GM19455 (cell line): ENCODE measurements around the gene TIE1.

ENCODE experiments used
- ATAC-seq: cut with Tn5 transposase; IDR thresholded peaks from one replicate; pipeline ENCODE4 v1.9.1; 2021; ENCODE audit not compliant: unreplicated experiment

Gene TIE1

DNA sequence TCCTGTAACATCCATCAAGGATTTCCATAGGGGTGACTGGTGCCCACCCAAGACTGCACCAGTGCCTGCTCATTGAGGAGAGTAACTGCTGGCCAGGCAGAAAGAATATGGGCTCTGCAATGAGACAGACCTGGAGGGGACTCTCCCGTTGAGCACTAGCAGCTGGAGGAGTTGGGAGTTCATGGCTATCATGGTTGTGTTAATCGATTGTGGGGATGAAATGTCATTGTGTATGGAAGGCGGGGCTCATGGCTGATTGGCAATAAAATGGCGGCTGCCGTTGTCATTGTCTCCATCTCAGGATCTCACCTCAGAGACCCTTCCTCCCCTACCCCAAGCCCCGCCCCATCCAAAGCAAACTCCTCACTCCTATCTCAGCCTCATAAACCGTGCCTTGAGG is 27.1 kb upstream of the TIE1 start:
- ATAC-seq = no peak

DNA sequence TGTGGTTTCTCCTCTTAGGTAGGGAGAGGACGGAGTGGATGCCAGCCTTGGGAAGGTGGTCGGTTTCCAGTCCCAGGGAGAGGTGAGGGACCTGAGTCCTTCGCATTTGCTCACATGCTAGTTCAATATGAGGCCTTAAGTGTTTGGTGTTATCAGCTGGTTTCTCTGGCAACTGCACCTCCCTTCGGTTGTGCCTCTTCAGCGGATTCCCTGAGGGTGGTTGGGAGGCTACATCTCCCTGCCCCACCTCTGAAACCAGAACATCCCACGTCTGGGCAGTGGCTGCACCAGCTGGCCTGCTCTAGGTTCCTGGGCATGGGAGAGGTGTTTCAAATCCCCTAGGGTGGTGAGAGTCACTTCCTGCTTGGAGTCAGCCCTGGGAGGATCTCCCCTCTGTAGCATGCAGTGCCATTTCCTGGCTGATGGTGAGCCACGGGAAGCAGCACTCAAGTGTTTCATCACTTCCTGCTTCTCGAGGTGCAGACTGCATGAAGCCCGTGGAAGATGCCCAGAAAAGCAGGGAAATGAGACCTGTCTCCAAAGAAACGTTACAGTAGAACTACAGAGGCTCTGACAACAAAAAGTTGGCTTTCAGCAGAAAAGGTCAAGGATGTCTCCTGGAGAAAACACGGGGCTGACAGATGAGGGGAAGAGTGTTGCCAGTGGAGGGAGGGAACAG is 26.5 kb upstream of the TIE1 start:
- no peak for ATAC-seq

DNA sequence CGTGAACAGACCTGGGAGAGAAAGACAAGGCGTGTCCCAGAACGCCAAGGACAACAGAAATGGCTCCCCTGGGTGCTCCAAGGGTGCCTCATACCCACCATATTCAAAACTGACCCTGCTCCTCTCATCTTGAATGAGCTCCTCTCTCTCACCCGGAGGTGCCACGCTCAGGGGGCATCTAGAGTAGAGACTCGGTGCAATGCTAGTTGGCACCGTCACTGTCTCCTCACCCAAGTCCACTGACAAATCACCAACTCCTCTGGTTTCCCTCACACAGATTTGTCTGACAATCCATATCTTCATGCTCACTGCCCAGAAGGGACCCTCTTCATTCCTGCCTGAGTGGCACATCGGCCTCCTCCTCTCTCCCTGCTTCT is 26.0 kb upstream of the TIE1 start:
- ATAC-seq = no peak

DNA sequence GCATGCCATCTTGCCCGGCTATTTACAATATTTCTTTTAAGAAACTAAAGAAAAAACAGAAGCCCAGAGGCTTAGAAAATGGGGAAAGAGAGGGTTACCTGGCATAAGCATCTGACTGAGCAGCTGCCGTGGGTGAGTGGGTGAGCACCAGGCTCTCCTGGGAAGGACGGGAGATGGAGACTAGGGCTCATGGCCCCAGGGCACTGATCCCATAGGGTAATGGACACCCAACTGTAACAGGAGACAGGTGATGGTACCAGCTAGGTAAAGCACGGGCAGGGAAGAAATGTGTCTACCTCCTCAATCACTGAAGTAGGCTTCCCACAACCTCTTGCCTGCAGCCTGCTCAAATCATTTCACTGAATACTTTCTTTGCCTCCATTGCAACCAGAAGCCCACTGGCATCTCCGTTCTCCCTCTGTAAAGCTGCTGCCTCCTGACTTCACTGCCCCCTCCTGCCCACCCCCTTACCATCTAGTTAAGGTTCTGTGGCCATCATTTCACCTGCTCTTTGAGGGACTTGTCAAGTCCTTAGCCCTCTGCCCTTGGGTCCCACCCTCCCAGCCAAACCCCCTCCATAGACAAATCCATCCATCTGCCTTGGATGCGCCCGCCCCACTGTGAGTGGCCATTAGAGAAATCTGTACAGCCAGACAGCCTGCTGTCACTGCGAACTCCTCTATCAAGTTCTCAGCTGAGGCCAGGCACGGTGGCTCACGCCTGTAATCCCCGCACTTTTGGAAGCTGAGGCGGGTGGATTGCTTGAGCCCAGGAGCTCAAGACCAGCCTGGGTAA is 24.8 kb upstream of the TIE1 start:
- ATAC-seq = no peak

DNA sequence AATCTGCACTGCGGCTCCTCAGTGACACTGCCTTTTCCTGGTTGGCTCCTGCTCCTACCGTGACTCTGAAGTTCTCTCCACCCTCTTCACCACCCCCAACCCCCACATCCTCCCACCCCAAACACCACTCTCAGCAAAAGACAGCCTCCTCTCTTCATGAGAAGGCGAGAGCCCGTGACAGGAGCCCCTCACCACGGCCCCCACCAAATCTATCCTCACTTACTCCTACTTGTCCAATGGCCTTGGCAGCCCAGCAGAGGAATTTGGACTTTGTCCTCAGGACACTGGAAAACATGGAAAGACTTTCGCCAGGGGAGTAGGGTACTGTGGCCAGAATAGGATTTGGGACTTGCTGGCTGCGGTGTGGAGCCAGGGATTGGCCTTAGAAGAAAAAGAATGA is 24.1 kb upstream of the TIE1 start:
- no peak for ATAC-seq

DNA sequence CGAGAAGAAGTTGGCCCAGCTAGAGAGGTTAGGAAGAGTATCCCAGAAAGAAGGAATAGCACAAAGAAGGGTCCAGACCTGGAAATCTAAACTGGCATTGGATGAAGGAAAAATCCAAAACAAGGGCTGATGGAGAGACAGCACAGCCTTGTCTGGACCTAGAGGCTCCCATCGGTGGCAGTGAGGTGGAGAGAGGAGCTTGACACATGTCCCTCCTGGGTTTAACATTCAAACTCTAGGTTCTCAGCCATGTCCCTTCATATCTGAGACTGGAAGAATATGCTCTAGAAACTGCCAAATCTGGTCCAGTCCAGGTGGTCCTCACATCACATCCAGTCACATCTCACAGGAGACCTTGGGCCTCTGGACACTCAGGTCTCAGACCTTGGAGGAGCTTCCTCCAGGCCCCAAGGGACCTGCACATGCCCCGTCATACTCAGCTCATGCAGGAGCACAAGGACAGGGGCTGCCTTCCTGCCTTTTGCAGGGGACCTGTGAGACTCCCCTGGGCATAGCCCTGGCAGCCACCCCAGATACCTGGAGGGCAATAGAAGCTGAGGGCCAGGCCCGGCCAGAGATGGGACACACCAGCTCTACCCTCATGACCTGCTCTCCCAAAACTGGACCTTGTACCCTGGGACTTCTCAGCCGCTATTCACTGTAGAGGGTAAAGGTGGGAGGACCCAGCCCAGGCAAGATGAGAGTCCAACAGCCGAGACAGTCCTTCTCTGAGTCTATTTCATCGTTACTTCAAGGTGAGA is 23.5 kb upstream of the TIE1 start:
- ATAC-seq = no peak

DNA sequence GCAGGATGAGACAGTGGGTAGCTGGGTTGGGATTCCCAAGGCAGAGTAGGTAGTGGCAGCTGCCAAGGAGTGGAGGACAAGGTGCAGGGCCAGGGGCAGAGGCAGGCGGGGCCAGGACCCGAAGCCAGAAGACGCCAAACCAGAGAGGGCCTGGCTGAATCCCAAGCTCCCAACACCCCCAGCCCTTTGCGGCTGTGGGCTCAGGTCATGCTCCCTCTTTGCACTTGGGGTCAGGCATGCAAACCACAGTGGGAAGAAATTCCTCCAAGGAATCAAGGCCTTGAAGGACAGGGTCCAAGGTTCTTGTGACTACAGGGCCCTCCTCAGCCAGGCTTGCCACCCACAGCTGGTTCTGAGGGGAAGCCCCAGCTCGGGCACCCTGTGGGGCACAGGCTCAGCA is 21.6 kb upstream of the TIE1 start:
- no peak for ATAC-seq

DNA sequence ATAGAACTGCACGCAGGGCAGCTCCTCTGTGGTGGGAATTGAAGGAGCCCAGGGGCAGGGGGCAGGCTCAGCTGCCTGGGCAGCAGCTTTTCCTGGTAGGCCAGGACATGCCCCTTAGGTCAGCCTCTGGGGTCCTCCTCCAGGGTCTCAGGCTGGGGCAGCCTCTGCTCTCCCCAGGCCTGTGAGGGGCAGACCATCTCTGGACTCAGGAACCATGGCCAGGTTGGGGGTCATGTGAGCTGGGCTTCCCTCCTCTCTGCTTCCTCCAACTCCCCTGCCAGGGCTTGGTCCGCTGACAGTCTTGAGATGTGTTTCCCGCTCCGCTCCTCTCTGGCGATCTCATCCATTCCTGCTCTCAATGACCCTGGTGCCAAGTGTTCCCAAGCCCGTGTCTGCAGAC is 21.1 kb upstream of the TIE1 start:
- ATAC-seq = no peak

DNA sequence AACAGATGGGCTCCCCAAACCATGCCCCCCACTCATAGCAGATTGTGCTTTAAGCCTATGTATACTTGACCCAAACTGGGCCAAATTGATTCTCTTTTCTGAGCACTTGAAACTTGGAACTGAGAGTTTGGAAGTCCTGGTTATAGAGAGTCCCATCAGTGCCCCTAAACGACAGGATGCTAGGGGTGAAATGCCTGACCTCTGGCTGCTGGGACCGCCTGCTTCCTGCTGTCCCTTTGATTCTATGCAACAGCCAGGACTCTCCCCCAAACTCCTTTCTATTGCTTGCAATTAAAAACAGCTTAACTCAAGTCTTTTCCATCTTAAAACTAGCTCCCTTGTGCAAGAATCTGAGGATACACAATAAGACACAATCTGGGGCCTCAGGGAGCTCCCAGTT is 20.1 kb upstream of the TIE1 start:
- no peak for ATAC-seq

DNA sequence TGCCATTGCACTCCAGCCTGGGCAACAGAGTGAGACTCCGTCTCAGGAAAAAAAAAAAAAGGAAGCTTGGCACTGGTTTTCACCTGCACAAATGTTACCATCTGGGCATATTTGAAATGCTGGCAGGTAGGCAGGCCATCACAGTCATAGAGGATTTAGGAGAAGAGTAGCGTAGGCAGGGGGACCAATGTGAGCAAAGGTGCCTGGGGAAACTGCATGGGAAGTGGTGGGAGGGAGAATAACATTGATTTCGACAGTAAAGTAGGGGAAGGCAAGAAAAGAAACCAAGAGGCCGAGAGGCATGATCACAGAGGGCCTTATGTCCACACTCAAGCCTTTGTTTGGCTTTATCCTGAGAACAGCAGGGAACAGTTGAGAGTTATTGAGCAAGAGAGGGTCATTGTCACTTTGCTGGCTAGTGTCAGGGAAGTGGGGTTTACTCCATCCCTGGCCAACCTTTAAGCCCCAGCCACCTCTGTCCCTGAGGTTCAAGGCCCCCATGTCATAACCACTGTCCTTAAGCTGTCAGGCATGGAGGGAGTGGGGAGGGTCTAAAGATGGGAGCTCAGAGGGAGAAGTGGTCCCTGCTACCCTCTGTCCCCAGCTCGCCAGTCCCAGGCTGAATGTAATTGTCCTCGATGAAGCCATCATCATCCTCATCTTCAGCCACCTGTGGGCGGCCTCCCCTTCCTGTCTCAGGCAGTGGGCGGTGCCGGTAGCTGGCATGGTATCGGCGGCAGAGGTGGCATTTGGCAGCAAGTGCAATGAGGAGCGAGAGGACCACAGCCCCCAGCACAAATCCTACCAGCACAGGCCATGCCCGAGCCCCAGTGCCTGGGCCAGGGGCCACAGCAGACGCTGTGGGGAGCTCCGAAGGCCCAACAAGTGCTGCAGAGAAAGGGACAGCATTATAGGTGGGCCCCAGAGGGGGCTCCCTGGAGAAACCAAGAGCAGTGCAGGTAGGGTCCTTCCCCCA is 18.3 kb upstream of the TIE1 start:
- ATAC-seq = no peak

DNA sequence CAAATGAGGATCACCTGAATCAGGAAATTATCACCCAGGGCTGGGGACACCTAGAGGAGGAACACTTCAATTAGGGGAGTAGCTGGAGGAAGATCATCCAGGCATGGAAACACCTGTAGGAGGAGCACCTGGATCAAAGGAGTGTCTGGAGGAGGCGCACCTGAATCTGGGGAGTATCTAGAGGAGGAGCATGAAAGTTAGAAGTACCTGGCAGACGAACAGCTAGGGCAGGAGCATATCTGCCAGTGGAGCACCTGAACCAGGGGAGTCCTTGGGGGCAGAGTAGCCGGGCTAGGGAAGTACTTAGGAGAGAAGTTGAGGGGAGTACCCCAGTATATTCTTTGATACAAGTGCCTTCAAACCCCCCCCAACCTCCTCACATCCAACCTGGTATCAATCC is 16.7 kb upstream of the TIE1 start:
- no peak for ATAC-seq

DNA sequence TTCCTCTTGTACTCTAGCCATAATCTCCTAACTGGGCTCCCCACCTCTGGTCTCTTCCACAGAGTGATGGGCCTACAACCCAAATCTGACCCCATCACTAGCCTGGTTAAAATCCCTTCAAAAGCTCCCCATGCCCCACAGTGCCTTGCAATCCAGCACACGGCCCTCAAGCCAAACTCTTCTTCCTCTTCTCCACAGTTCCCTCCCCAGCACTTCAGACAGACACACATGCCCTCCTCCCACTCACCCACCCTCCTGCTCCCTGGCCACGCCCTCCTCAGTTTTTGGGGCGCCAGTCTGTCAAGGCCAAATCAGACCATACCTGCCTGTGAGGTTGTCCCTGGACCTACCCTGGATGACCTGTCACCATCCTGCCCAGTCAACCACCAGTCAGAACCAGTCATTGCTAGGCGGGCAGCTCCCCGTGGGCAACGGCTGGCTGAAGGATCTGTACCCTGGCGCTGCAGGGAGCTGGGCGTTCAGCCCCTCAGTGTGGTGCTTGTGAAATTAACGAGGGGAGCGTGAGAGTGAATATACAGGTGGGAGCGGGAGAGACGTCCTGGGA is 16.2 kb upstream of the TIE1 start:
- ATAC-seq = no peak

DNA sequence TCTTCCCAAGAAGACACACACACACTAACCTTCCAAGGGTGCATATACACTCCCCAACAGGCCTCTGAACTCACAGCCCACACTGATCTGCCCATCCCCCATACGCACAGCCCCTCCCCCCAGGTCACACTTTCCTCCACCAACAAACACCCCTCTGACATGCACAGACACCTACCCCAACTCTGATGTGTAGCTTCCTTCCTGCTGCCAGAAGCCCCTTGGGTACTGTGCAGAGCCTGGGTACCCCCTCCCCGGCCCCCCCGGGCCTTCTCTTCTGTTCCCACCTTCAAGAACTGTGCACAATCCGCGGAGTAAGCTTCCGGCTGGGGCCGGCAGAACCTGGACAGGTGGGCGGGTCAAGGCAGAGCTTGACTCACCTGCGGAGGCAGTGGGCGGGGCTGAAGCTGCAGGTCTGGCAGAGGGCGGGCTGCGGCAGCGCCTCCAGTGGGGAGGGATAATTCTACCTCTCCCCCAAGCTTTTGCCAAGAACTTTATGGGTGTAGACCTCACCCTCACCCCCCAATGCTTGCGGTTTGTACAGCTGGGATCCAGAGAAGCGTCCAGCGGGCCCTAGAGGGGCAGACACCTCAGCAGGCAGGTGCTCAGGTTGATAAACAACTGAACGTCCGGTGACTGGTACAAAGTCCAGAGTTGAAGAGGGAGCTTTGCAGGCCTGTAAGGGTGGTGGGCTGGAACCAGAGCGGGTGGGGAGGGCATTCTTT is 15.4 kb upstream of the TIE1 start, which contains the start of gene C1orf210:
C1orf210 (minus strand) TSS at position 313 of the 722 bp plus-strand sequence. CDS start 2,311 bp downstream, outside the sequence.
- no peak for ATAC-seq

DNA sequence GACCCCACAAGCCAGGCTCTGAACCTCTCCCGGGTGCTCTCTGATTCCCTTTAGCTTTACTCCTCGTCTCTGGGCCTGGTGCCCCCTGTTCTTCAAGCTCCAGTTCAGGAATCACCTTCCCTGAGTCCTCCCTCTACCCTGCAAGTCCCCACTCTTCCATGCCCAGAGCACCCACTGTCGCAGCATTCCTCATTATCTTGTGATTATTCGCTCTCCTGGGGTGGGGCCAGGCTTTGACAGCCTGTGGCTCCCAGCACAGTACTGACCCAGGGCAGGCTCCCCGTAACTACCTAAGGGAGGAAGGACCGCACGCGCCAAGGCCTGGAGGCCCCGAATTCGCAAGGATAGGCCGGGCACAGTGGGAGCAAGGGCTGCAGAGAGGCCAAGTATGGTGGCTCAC is 14.7 kb upstream of the TIE1 start:
- ATAC-seq = no peak

DNA sequence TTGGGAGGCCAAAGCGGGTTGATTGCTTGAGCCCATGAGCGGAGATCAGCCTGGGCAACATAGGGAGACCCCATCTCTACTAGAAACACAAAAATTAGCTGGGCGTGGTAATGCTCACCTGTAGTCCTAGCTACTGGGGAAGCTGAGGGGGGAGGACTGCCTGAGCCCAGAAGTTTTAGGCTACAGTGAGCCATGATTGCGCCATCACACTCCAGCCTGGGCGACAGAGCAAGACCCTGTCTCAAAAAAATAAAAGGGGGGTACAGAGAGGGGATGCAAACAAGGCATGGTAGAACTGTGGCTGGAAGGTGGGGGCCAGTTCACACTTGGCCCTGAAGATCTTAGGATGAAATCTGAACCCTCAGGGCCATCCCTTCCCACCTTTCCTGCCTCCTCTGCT is 14.2 kb upstream of the TIE1 start:
- no peak for ATAC-seq

DNA sequence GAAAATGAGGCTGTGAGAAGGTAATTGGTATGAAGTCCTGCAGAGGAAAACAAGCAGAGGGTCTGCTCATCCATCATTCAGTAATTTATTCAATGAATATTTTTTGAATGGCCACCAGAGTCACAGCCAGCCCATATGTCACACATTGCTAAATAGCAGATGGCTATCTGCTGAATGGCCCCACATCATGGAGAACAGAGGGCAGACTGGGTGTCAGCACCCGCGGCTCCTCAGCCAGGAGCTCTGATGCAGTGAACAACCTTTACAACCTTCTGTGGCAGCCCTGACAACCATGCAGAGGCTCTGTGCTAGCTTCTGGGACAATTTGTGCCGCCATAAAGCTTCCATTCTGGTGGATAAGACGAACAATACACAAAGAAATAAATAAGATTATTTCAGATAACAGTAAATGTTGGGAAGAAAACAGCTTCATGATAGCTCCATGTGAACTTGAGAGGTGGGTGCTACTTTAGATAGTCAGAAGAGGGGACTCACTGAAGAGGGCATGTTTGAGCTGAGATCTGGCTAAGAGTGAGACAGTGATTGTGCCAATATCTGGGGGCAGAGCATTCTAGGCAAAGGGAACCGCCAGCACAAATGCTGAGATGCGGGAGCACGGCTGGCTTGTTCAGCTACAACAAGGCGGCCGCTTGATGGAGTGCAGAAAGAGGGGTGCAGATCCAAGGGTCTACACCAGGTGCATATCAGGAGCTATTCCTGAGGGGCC is 12.6 kb upstream of the TIE1 start:
- ATAC-seq = no peak

DNA sequence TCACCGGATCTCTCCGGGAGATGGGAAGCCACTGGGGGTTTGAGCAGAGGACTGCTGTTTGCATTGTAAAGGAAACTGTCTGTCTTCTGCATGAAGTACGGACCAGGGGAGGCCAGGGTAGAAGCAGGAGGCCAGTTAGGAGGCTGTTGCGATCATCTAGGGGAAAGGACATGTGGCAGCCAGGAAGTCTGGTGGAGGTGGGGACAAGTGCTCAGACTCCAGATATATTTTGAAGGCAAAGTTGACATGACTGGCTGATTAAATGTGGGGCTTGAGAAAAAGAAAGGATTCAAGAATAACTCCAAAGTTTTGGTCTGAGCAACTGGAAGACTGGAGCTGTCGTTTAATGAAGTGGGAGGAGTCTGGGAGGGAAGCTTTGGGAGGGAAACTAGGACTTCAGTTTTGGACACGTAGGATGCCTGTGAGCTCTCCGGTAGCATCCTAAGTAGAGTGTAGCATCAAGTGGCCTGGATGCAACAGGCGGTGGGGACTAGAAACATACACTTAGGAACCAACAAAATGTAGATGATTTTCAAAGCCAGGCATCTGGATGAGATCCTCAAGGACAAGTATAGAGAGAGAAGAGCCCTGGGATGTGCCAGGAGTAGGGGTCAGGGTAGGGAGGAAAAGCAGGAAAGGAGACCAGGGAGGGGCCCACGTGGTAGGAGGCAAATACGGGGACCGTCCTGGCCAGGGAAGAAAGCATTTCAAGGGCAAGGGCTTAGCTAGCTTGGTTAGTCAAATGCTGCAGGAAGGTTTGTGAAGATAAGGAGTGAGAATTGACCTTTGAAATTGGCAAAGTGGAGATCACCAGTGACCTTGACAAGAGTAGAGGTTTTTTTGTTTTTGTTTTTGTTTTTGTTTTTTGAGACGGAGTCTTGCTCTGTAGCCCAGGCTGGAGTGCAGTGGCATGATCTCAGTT is 11.7 kb upstream of the TIE1 start:
- ATAC-seq = no peak

DNA sequence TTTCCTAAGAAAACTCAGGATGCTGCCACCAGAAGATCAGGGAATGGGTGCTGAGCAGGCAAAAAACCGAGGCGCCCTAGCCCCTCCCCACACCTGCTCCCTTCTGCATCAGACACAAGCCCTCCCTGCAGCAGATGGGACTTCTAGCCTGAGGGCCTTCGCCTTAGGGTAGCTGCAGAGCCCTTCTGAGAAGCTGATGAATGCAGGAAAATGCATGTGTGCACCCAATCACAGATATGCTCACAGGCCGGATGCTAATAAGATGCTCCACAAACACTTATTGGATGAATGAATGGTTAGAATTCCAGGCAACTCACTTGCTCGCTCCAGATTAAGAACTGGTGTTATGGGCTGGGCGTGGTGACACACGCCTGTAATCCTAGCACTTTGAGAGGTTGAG is 8.6 kb upstream of the TIE1 start:
- ATAC-seq = no peak
